Sciatic nerve (tissue), 2 donors: ENCODE results near the gene BCAS3. TPM values are rescaled to one million over a fixed set of nuclear protein-coding genes. Genes with fewer than 3 reads are reported as not detected.
"Not testable (repeated sequence)": the region's sequence is repeated elsewhere in the genome, so short reads cannot be mapped to it uniquely, and the experiment has no call there.

Experiments
- ATAC-seq: fragments of 200-7000 bp; cut with Tn5 transposase; one replicate; pipeline ENCODE4 v1.9.1; 2020; ENCODE audit warnings: mild to moderate bottlenecking, moderate library complexity
- DNase-seq: peaks from one replicate; pipeline ENCODE4 v3.0.0-alpha.2; 2020; ENCODE audit warnings: low spot score
- intact Hi-C: fragments of 100-400 bp; cut with DNase I; formaldehyde crosslinking; loops from one replicate; pipeline ENCODE4 v1.14.2; 2022
- total RNA-seq: library from RNA; stranded (reverse); fragmentation: NEBNext Ultra II Directional; extraction: Animal tissue kit (Norgen Biotek cat#: 25700); gene quantifications from one replicate; pipeline ENCODE4 v1.2.1, GENCODE V29; 2021
- donor health status: DM: no; HTN: no; CAD: no.
- donor health status: DM: no; HTN: no; CAD: no.

BCAS3 gene
- total RNA-seq, 1 donor from 2014 or later: 42.5 TPM

- no peak for ATAC-seq
- DNase-seq: no peak
- intact Hi-C loops: no loop called here
These were observed 221.5 kb downstream of the BCAS3 start for GRCh38 chr17:60899115-60899514.

GRCh38 chr17:60900688-60901087 lies 223.0 kb downstream of the BCAS3 start:
- intact Hi-C loops: no loop called here
- no peak for ATAC-seq
- DNase-seq: no peak

GRCh38 chr17:60901242-60901641 lies 223.6 kb downstream of the BCAS3 start:
- intact Hi-C loops: no loop called here
- no peak for DNase-seq
- no peak for ATAC-seq

- intact Hi-C loops: no loop called here
- no peak for DNase-seq
- no peak for ATAC-seq
These were observed 224.2 kb downstream of the BCAS3 start for GRCh38 chr17:60901806-60902205.

- intact Hi-C loops: no loop called here
These were observed 224.7 kb downstream of the BCAS3 start for GRCh38 chr17:60902399-60902798.

GRCh38 chr17:60904582-60904981 lies 226.9 kb downstream of the BCAS3 start:
- no peak for DNase-seq
- no peak for ATAC-seq
- intact Hi-C loops: no loop called here

More at GRCh38 chr17:60902399-60902798, 224.7 kb downstream of the BCAS3 start:
- ATAC-seq (no peak), DNase-seq (no peak)

- no peak for ATAC-seq
- no peak for DNase-seq
- intact Hi-C loops: no loop called here
These were observed 228.1 kb downstream of the BCAS3 start for GRCh38 chr17:60905709-60906108.

- DNase-seq: no peak
- intact Hi-C loops: no loop called here
- ATAC-seq: no peak
These were observed 230.7 kb downstream of the BCAS3 start for GRCh38 chr17:60908324-60908723.

GRCh38 chr17:60909405-60909804 lies 231.8 kb downstream of the BCAS3 start:
- ATAC-seq (no peak), DNase-seq (no peak)
- intact Hi-C loops: no loop called here

- ATAC-seq (no peak), DNase-seq (no peak)
- intact Hi-C loops: no loop called here
These were observed 232.8 kb downstream of the BCAS3 start for GRCh38 chr17:60910415-60910814.

- ATAC-seq: no peak
- no peak for DNase-seq
- intact Hi-C loops: no loop called here
These were observed 236.4 kb downstream of the BCAS3 start for GRCh38 chr17:60914078-60914477.

GRCh38 chr17:60916043-60916442 lies 238.4 kb downstream of the BCAS3 start:
- intact Hi-C loops: no loop called here
- DNase-seq (no peak), ATAC-seq (no peak)

GRCh38 chr17:60920107-60920506 lies 242.5 kb downstream of the BCAS3 start:
- intact Hi-C loops: no loop called here
- ATAC-seq: no peak
- DNase-seq: no peak

GRCh38 chr17:60923000-60923399 lies 245.3 kb downstream of the BCAS3 start:
- intact Hi-C loops: no loop called here
- no peak for ATAC-seq
- DNase-seq: no peak

- no peak for ATAC-seq
- DNase-seq: no peak
- intact Hi-C loops: no loop called here
These were observed 249.0 kb downstream of the BCAS3 start for GRCh38 chr17:60926466-60927183.

- DNase-seq: no peak
- ATAC-seq: no peak
- intact Hi-C loops: no loop called here
These were observed 256.1 kb downstream of the BCAS3 start for GRCh38 chr17:60933739-60934138.

- intact Hi-C loops: no loop called here
- no peak for DNase-seq
- ATAC-seq: no peak
These were observed 257.1 kb downstream of the BCAS3 start for GRCh38 chr17:60934723-60935122.

- intact Hi-C loops, DNase-seq, ATAC-seq: not testable (repeated sequence)
These were observed 258.3 kb downstream of the BCAS3 start for GRCh38 chr17:60935991-60936390.

- ATAC-seq: no peak
- no peak for DNase-seq
- intact Hi-C loops: no loop called here
These were observed 261.7 kb downstream of the BCAS3 start for GRCh38 chr17:60939318-60939717.

- DNase-seq (peak; percentile 66), ATAC-seq (peak; percentile 93)
- intact Hi-C loops: no loop called here
These were observed 263.4 kb downstream of the BCAS3 start for GRCh38 chr17:60941028-60941427.

- DNase-seq (no peak), ATAC-seq (no peak)
- intact Hi-C loops: no loop called here
These were observed 263.9 kb downstream of the BCAS3 start for GRCh38 chr17:60941571-60941970.
